H1 (cell line): ENCODE data around the gene TNNI2. TPM values are rescaled to one million over a fixed set of nuclear protein-coding genes. Genes with fewer than 3 reads are reported as not detected.

ENCODE experiments used
- CEBPB ChIP-seq: IDR thresholded peaks from 2 replicates; pipeline ENCODE4 v1.6.1; 2012; ENCODE audit warnings: low read depth, low read length
- CHD1 ChIP-seq: IDR thresholded peaks from 2 replicates; pipeline ENCODE4 v1.6.1; 2012; ENCODE audit warnings: low read depth, low read length, improper control_type of control experiment
- CREB1 ChIP-seq: IDR thresholded peaks from 2 replicates; pipeline ENCODE4 v1.6.1; 2012; ENCODE audit warnings: inconsistent platforms
- CTCF ChIP-seq, 3 experiments: IDR thresholded peaks; 1 replicate in 2 of 3; 2 replicates in 1 of 3; pipeline versions ENCODE4 v1.5.1 to v1.6.1; 2011; ENCODE audit warnings: low read length in 3 of 3, mild to moderate bottlenecking in 3 of 3, inconsistent platforms in 2 of 3, low read depth in 1 of 3, moderate library complexity in 1 of 3; ENCODE audit not compliant: insufficient read depth in 1 of 3; ENCODE audit errors: control extremely low read depth in 1 of 3
- E2F6 ChIP-seq: IDR thresholded peaks from 2 replicates; pipeline ENCODE4 v1.6.1; 2012; ENCODE audit warnings: inconsistent platforms
- EP300 ChIP-seq, 2 experiments: IDR thresholded peaks; 1 replicate in 1 of 2; 2 replicates in 1 of 2; pipeline ENCODE4 v1.6.1; 2011 to 2012; ENCODE audit warnings: low read depth in 2 of 2, low read length in 2 of 2, mild to moderate bottlenecking in 2 of 2, borderline replicate concordance in 1 of 2, inconsistent platforms in 1 of 2, moderate library complexity in 1 of 2
- HDAC6 ChIP-seq: IDR thresholded peaks from one replicate; pipeline ENCODE4 v1.7.1; 2012; ENCODE audit warnings: low read depth, mild to moderate bottlenecking, inconsistent platforms, low read length, moderate library complexity
- KDM1A ChIP-seq: fragments of 200-600, 300-600 bp; sonication (generic); IDR thresholded peaks from 2 replicates; pipeline ENCODE4 v1.7.1; 2016; ENCODE audit warnings: mild to moderate bottlenecking, low read length, borderline replicate concordance
- KDM4A ChIP-seq: IDR thresholded peaks from one replicate; pipeline ENCODE4 v1.7.1; 2012; ENCODE audit warnings: low read depth, mild to moderate bottlenecking, moderate library complexity, low read length, inconsistent platforms; ENCODE audit not compliant: severe bottlenecking
- NANOG ChIP-seq: IDR thresholded peaks from 2 replicates; pipeline ENCODE4 v1.6.1; 2011; ENCODE audit warnings: low read length, low read depth, mild to moderate bottlenecking, inconsistent platforms; ENCODE audit not compliant: insufficient read depth, poor library complexity, severe bottlenecking
- NRF1 ChIP-seq: IDR thresholded peaks from 2 replicates; pipeline ENCODE4 v1.6.1; 2011; ENCODE audit warnings: mild to moderate bottlenecking, low read depth, low read length, improper control_type of control experiment
- POLR2AphosphoS5 ChIP-seq: IDR thresholded peaks from 2 replicates; pipeline ENCODE4 v1.6.1; 2011; ENCODE audit warnings: low read depth, low read length
- POU5F1 ChIP-seq: IDR thresholded peaks from 2 replicates; pipeline ENCODE4 v1.6.1; 2011; ENCODE audit warnings: low read depth, mild to moderate bottlenecking, low read length, moderate library complexity
- RFX5 ChIP-seq: IDR thresholded peaks from 2 replicates; pipeline ENCODE4 v1.6.1; 2011; ENCODE audit warnings: low read depth, low read length, improper control_type of control experiment, borderline replicate concordance
- RNF2 ChIP-seq: fragments of 200-900, 300-1000 bp; sonication (generic); IDR thresholded peaks from 2 replicates; pipeline ENCODE4 v1.7.1; 2016; ENCODE audit warnings: borderline replicate concordance, low read depth, mild to moderate bottlenecking, antibody characterized with exemption, low read length; ENCODE audit not compliant: poor library complexity, severe bottlenecking; ENCODE audit errors: missing control alignments
- SIRT6 ChIP-seq: IDR thresholded peaks from one replicate; pipeline ENCODE4 v1.7.1; 2012; ENCODE audit warnings: low read length, inconsistent platforms
- SP1 ChIP-seq: IDR thresholded peaks from 2 replicates; pipeline ENCODE4 v1.6.1; 2011; ENCODE audit warnings: low read depth, low read length
- SUZ12 ChIP-seq: fragments of 200-600 bp; sonication (generic); IDR thresholded peaks from 2 replicates; pipeline ENCODE4 v1.6.1; 2012; ENCODE audit warnings: mild to moderate bottlenecking, inconsistent platforms, low read length, moderate library complexity, mixed read lengths
- TAF1 ChIP-seq: IDR thresholded peaks from 2 replicates; pipeline ENCODE4 v1.6.1; 2011; ENCODE audit warnings: mild to moderate bottlenecking, low read depth, low read length
- TAF7 ChIP-seq: optimal IDR thresholded peaks from 2 replicates; pipeline ENCODE3; 2011; ENCODE audit warnings: low read depth, mild to moderate bottlenecking, inconsistent platforms, low read length, moderate library complexity, borderline replicate concordance
- polyA plus RNA-seq, 7 experiments: library from polyadenylated mRNA; depleted of rRNA in 3 of 7; stranded (reverse) in 5 of 7; unstranded in 2 of 7; fragments of >200 nt in 5 of 7; fragments of 200-250 nt in 2 of 7; gene quantifications; 1 replicate in 5 of 7; 2 replicates in 1 of 7; 4 replicates in 1 of 7; pipeline versions ENCODE4 v1.2.1 to v1.2.3, GENCODE V29; 2011 to 2013; ENCODE audit warnings: missing spikeins in 2 of 7, mixed read lengths in 2 of 7
- total RNA-seq: library from RNA; stranded (reverse); fragmentation: NEBNext Ultra II Directional; extraction: Animal tissue kit (Norgen Biotek cat#: 25700); gene quantifications from 2 replicates; pipeline ENCODE4 v1.2.1, GENCODE V29; 2021

Gene TNNI2
- total and polyA plus RNA-seq, 2 of the 8 experiments (the other 6 are each of a cell fraction or from before 2014, with no cell fraction given) = not detected

GRCh38 chr11:1825039-1825740, 13.6 kb upstream of the TNNI2 start (continued):
- TF ChIP-seq TAF7 (peak; percentile 64), KDM1A (no peak), CREB1 (no peak), NRF1 (no peak), KDM4A (no peak), E2F6 (no peak), POLR2AphosphoS5 (no peak), SUZ12 (no peak), HDAC6 (no peak), SIRT6 (no peak), RNF2 (no peak), NANOG (peak; percentile 33), CEBPB (no peak), RFX5 (no peak), TAF1 (0 out of 2 replicates have a peak, but pooled peaks have one; percentile 15), CTCF (IDR thresholded peaks at IDR 0.05; ENCODE audit: control extremely low read depth in 1 of 3, insufficient read depth in 1 of 3, low read depth in 1 of 3, low read length in 3 of 3) (peak in 2 of 3 experiments; percentile 90 to 98; a peak in 3 of 4 replicates), POU5F1 (no peak), CHD1 (no peak), EP300 (IDR thresholded peaks at IDR 0.05; ENCODE audit: borderline replicate concordance in 1 of 2, low read depth in 2 of 2, low read length in 2 of 2) (peak in 1 of 2 experiments; percentile 53; a peak in 1 of 3 replicates), SP1 (no peak)
